ENCODE data around the gene PRKAR1B.

DNA sequence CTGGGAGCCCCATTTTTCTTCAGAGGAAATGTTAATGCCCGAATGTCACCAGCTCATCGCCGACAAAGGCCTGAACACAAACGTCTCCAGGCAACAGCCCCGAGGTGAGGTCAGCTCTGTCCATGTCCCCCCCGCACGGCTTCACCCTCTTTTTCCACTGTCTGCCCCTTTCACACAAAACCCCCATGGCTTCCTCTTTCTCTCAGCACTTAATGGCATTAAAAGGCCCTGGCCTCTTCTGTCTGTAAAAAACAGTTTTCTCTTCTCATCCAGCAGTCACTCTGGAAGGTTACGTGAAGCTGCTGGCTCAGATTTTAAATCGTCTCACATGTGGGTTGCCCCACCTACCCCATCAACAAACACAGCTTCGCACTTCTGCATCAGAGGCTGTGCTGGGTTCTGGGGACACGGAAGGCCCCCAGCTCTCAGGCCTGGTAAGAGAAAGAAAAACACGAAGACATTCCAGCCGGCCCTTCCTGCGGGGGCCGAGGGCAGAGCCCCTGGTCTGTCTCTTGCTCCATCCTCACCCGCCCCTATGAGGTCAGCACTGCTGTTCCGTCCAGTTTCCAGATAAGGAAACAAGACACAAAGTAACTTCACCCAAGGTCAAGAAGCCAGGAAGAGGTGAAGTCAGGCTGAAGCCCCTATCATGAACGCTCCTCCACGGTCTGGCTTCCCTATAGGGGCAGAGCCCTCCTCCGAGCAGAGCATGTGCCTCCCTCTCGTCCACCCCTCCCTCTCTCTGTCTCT lies 116.4 kb downstream of the PRKAR1B start:
- TF ChIP-seq GATA2 (IDR thresholded peaks at IDR 0.05; ENCODE audit: low read depth, low read length): no peak
- TF ChIP-seq GATA3 (IDR thresholded peaks at IDR 0.05; ENCODE audit: low read depth, low read length): no peak

Measured in SH-SY5Y (cell line).